ENCODE measurements around the gene AJAP1.

Gene AJAP1

GRCh38 chr1:4792565-4792964 is 138.2 kb downstream of the AJAP1 start:
- no peak for DNase-seq (ENCODE audit: low read depth)
- TF ChIP-seq MAX (IDR thresholded peaks at IDR 0.05; ENCODE audit: low read depth, low read length) (no peak), CTCF (IDR thresholded peaks at IDR 0.05; ENCODE audit: low read depth, low read length) (no peak), MYC (IDR thresholded peaks at IDR 0.05; ENCODE audit: low read depth, low read length) (no peak), POLR2A (IDR thresholded peaks at IDR 0.05; ENCODE audit: extremely low read depth, insufficient read length) (no peak)
- H3K4me3 ChIP-seq (ENCODE audit: low read depth, low read length) = no peak overlapping the region

- TF ChIP-seq POLR2A (IDR thresholded peaks at IDR 0.05; ENCODE audit: extremely low read depth, insufficient read length) (no peak), CTCF (IDR thresholded peaks at IDR 0.05; ENCODE audit: low read depth, low read length) (no peak), MAX (IDR thresholded peaks at IDR 0.05; ENCODE audit: low read depth, low read length) (no peak), MYC (IDR thresholded peaks at IDR 0.05; ENCODE audit: low read depth, low read length) (no peak)
- no peak overlapping the region for H3K4me3 ChIP-seq (ENCODE audit: low read depth, low read length)
- DNase-seq (ENCODE audit: low read depth) = no peak
Observed at GRCh38 chr1:4794020-4794780, 139.8 kb downstream of the AJAP1 start.

DNA sequence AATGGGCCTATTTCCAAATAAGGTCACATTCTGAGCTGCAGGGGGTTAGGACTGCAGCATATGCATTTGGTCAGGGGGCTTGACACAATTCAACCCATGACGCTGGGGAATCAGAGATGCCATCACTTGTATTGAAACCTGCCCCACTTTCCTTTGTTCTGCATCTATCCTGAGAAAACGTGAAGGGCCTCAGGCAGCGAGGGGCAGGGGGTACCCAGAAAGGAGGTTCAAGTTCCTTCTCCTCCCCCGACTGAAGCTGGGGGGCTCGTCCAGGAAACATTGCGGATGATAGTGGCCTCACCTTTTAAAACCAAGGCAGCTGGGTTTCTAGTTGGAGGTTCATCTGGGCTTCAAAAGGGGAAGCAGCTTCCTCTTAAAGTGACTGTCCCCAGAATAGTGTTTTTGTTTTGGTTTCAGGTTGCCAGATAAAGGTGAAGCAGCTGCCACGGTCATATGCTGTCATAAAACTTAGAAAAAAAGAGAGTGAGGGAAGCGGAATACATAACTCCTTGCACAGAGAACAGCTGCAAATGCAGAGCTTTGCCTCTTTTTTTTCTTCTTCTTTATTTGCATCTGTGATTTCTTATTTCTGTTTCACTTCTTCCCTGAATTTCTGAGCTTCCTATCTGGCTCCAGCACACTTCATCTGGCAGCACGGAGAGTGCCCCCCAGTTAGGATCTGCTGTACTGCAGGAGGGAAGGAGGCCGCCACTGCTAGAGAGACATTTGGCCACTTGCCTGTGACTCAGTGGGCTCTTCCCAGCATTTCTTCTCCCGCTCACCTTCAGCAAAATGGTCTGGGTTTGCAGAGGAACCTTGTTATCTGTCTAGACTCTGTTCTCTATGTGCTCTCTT is 142.0 kb downstream of the AJAP1 start:
- no peak for DNase-seq (ENCODE audit: low read depth)
- TF ChIP-seq MAX (IDR thresholded peaks at IDR 0.05; ENCODE audit: low read depth, low read length) (no peak), CTCF (IDR thresholded peaks at IDR 0.05; ENCODE audit: low read depth, low read length) (no peak), POLR2A (IDR thresholded peaks at IDR 0.05; ENCODE audit: extremely low read depth, insufficient read length) (no peak), MYC (IDR thresholded peaks at IDR 0.05; ENCODE audit: low read depth, low read length) (no peak)
- no peak overlapping the region for H3K4me3 ChIP-seq (ENCODE audit: low read depth, low read length)

GRCh38 chr1:4797016-4797410 is 142.6 kb downstream of the AJAP1 start:
- TF ChIP-seq MYC (IDR thresholded peaks at IDR 0.05; ENCODE audit: low read depth, low read length) (no peak), MAX (IDR thresholded peaks at IDR 0.05; ENCODE audit: low read depth, low read length) (no peak), CTCF (IDR thresholded peaks at IDR 0.05; ENCODE audit: low read depth, low read length) (no peak), POLR2A (IDR thresholded peaks at IDR 0.05; ENCODE audit: extremely low read depth, insufficient read length) (no peak)
- DNase-seq (ENCODE audit: low read depth) = no peak
- H3K4me3 ChIP-seq (ENCODE audit: low read depth, low read length) = no peak overlapping the region

GRCh38 chr1:4797429-4797828 is 143.0 kb downstream of the AJAP1 start:
- TF ChIP-seq MAX (IDR thresholded peaks at IDR 0.05; ENCODE audit: low read depth, low read length) (no peak), CTCF (IDR thresholded peaks at IDR 0.05; ENCODE audit: low read depth, low read length) (no peak), POLR2A (IDR thresholded peaks at IDR 0.05; ENCODE audit: extremely low read depth, insufficient read length) (no peak), MYC (IDR thresholded peaks at IDR 0.05; ENCODE audit: low read depth, low read length) (no peak)
- no peak overlapping the region for H3K4me3 ChIP-seq (ENCODE audit: low read depth, low read length)
- no peak for DNase-seq (ENCODE audit: low read depth)
